Brain microvascular endothelial cell (primary cell): ENCODE measurements around the gene SDK1.
"Not testable (repeated sequence)": the region's sequence is repeated elsewhere in the genome, so short reads cannot be mapped to it uniquely, and the experiment has no call there.

Experiments
- DNase-seq: peaks from one replicate; pipeline ENCODE4 v3.0.0-alpha.2; 2020
- H3K27ac ChIP-seq: fragments of 250-450 bp; sonication (Bioruptor Pico); 2 replicates; pipeline ENCODE4 v1.5.1; 2020; ENCODE audit warnings: mild to moderate bottlenecking, moderate library complexity
- H3K27me3 ChIP-seq: fragments of 250-450 bp; sonication (Bioruptor Pico); replicated peaks from 2 replicates; pipeline ENCODE4 v1.5.1; 2020; ENCODE audit warnings: mild to moderate bottlenecking
- H3K36me3 ChIP-seq: fragments of 250-450 bp; sonication (Bioruptor Pico); replicated peaks from 2 replicates; pipeline ENCODE4 v1.5.1; 2020; ENCODE audit warnings: mild to moderate bottlenecking
- H3K4me3 ChIP-seq: 2 replicates; pipeline ENCODE4 v1.5.1; 2011; ENCODE audit warnings: low read depth, mild to moderate bottlenecking, control low read depth, low read length, moderate library complexity
- CTCF ChIP-seq: IDR thresholded peaks from 2 replicates; pipeline ENCODE4 v1.5.1; 2011; ENCODE audit warnings: low read depth, mild to moderate bottlenecking, moderate library complexity, low read length, control low read depth, inconsistent platforms; ENCODE audit errors: missing control alignments
- in situ Hi-C: cut with HindIII; loops from 2 replicates; pipeline ENCODE4 v1.10.0; 2017; ENCODE audit warnings: low sequenced_read_pairs, low pct_ligation_motif_present

The SDK1 gene

GRCh38 chr7:3579638-3580219 is 278.7 kb downstream of the SDK1 start:
- no peak for DNase-seq
- Histone ChIP-seq H3K27me3 (no peaks in the 10 kb centered on the region), H3K36me3 (no peaks in the 10 kb centered on the region), H3K27ac (no peak overlapping the region), H3K4me3 (no peak overlapping the region)
- in situ Hi-C loops, result no loop called here
- no peak for TF ChIP-seq CTCF

- H3K27me3 ChIP-seq, H3K36me3 ChIP-seq, H3K27ac ChIP-seq, DNase-seq, H3K4me3 ChIP-seq, in situ Hi-C loops: not testable (repeated sequence)
Observed at GRCh38 chr7:3582145-3582544, 281.1 kb downstream of the SDK1 start.

GRCh38 chr7:3585826-3586225 is 284.8 kb downstream of the SDK1 start:
- no peak overlapping the region for H3K4me3 ChIP-seq
- in situ Hi-C loops, result no loop called here
- no peak overlapping the region for H3K27ac ChIP-seq
- DNase-seq, result no peak
- no peaks in the 10 kb centered on the region for H3K36me3 ChIP-seq
- no peak for TF ChIP-seq CTCF
- no peaks in the 10 kb centered on the region for H3K27me3 ChIP-seq

GRCh38 chr7:3588341-3588740 is 287.3 kb downstream of the SDK1 start:
- H3K27ac ChIP-seq, result no peak overlapping the region
- in situ Hi-C loops, result no loop called here
- H3K4me3 ChIP-seq, result no peak overlapping the region
- DNase-seq, result no peak
- TF ChIP-seq CTCF, result no peak
- no peaks in the 10 kb centered on the region for H3K36me3 ChIP-seq
- H3K27me3 ChIP-seq, result no peaks in the 10 kb centered on the region

- Histone ChIP-seq H3K27ac (no peak overlapping the region), H3K4me3 (no peak overlapping the region), H3K36me3 (no peaks in the 10 kb centered on the region), H3K27me3 (no peaks in the 10 kb centered on the region)
- no peak for DNase-seq
- in situ Hi-C loops, result no loop called here
- TF ChIP-seq CTCF, result no peak
Observed at GRCh38 chr7:3589752-3590151, 288.7 kb downstream of the SDK1 start.

- in situ Hi-C loops, result no loop called here
- Histone ChIP-seq H3K4me3 (no peak overlapping the region), H3K27ac (no peak overlapping the region), H3K27me3 (no peaks in the 10 kb centered on the region), H3K36me3 (no peaks in the 10 kb centered on the region)
- no peak for TF ChIP-seq CTCF
- no peak for DNase-seq
Observed at GRCh38 chr7:3591219-3591618, 290.2 kb downstream of the SDK1 start.
